ENCODE measurements around the gene ZNF827.

DNA sequence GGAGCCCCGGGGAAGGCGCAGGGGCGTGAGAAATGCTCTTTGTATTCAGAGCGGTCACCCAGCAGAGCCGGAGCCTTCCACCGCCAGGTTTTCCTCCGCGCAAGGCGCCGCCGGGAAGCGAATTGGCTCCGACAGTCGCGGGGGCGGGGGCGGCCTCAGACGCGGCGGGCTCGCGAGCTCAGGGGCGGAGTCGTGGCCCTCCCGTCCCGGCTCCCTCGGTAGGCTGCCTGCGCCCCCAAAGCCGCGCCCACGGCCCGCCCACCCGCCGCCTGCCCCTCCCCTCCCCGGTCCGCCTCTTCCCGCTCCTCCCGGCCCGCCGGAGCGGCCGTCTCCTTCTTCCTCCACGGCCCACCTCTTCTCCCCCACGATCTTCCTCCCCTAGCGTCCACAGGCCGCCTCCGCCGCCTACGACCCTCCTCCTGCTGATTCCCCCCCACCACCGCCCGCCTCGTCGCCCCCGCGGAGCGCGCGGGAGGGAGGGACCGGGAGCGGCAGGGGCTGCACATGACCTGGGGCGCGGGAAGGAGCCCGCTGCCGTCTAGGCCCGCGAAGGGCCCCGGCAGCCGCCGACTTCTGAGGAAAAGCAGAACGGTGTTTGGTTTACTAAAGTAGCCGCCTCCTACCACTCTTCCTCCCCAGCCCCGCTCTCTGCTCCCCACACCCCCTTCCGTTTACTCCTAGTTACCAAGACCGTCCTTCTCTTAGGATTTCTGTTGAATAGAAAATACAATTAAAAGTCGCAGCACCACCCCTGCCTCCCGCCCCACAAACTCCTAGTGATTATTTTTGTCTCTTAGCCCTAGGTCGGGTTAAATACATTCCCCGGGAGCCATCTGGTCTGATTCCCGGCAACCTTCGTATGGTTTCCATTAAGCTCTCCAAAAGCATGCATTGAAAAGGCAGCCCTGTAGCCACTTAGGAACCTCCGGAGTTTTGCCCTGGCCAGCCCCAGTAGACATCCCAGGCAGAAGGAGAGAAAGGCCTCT lies 205.4 kb downstream of the ZNF827 start:
- TF ChIP-seq POLR2A (IDR thresholded peaks at IDR 0.05) (peak; percentile 84 to 87), CTCF (IDR thresholded peaks at IDR 0.05 in 4 of 5, conservative IDR thresholded peaks at IDR 0.05 in 1 of 5) (peak in 1 of 5 experiments; percentile 26)

Measured in gastrocnemius medialis (tissue), 4 donors.